Left ventricle myocardium inferior (tissue), 1 donor: ENCODE results near the gene SHISA8. TPM values are rescaled to one million over a fixed set of nuclear protein-coding genes. Genes with fewer than 3 reads are reported as not detected.
A peak's percentile ranks its signal among the peaks of the same experiment; 100 is the strongest.

Experiments used
- DNase-seq: peaks from one replicate; pipeline ENCODE4 v3.0.0-alpha.2; 2020
- H3K27ac ChIP-seq: fragments of 200-600 bp; replicated peaks from 2 replicates; pipeline ENCODE4 v1.8.0; 2021
- H3K27me3 ChIP-seq: fragments of 200-600 bp; 2 replicates; pipeline ENCODE4 v1.8.0; 2021; ENCODE audit warnings: low read depth
- H3K36me3 ChIP-seq: fragments of 200-600 bp; 2 replicates; pipeline ENCODE4 v1.8.0; 2021
- H3K4me1 ChIP-seq: fragments of 200-600 bp; 2 replicates; pipeline ENCODE4 v1.8.0; 2021
- H3K4me3 ChIP-seq: fragments of 200-600 bp; 2 replicates; pipeline ENCODE4 v1.8.0; 2021; ENCODE audit warnings: mild to moderate bottlenecking, moderate library complexity
- H3K9me3 ChIP-seq: fragments of 200-600 bp; replicated peaks from 2 replicates; pipeline ENCODE4 v1.8.0; 2021
- CTCF ChIP-seq: fragments of 200-600 bp; IDR thresholded peaks from 2 replicates; pipeline ENCODE4 v1.8.0; 2021; ENCODE audit warnings: antibody characterized with exemption, mild to moderate bottlenecking, borderline replicate concordance
- intact Hi-C: fragments of 100-400 bp; cut with micrococcal nuclease; formaldehyde crosslinking; loops from one replicate; pipeline ENCODE4 v1.11.0; 2022
- long read RNA-seq: library from polyadenylated mRNA; unstranded; transcript quantifications from one replicate; pipeline ENCODE4 v2.0.0, GENCODE V29; 2021
- total RNA-seq: library from RNA; stranded (reverse); fragmentation: NEBNext Ultra II Directional; extraction: Animal tissue kit (Norgen Biotek cat#: 25700); gene quantifications from one replicate; pipeline ENCODE4 v1.2.1, GENCODE V29; 2021
- donor health status: DM: no; HTN: yes; CAD: no; lungs with severe emphysema.

SHISA8 gene
- 2.2 TPM for total RNA-seq
- long read RNA-seq, partial matches to known transcripts: 6 of 11 reads
- long read RNA-seq, other reads (novel, unspliced or antisense): 5 of 11 reads

- intact Hi-C loops: no loop called here
- Histone ChIP-seq H3K36me3 (no peaks in the 10 kb centered on the region), H3K27me3 (peaks cover 100% of the 10 kb centered on the region), H3K4me1 (peaks cover 57% of the 10 kb centered on the region), H3K27ac (no peak within 1 kb of the TSS), H3K9me3 (no peaks in the 10 kb centered on the region), H3K4me3 (peak within 1 kb of the TSS; percentile 65)
- TF ChIP-seq CTCF: no peak
- peak; percentile 47 for DNase-seq
Measured at GRCh38 chr22:41915035-41915785, at the start of gene SHISA8. SHISA8 (minus strand) TSS chr22:41915074; CDS start chr22:41914667, 407 bp downstream.

DNA sequence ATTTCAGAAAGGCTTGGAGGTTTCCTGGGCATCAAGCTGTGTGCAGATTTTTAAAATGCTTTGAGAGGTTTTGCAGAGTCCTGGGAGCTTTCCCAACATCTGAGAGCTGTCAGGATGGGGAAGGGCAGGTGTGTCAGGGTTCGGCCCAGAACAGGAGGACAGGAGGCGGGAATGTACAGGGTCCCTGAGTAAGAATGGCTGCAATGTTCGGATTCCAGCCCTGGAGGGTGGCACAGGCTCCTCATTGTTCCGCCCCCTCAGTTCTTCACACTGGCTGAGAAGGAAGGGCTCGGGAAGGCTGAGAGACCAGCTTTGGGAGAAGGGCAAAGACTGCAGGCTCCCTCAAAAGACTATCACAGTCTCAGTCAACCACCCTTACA lies 49.2 kb upstream of the SHISA8 start:
- intact Hi-C loops: no loop called here
- no peak for TF ChIP-seq CTCF
- DNase-seq: no peak
- Histone ChIP-seq H3K4me1 (peaks cover 5% of the 10 kb centered on the region), H3K36me3 (no peaks in the 10 kb centered on the region), H3K9me3 (no peaks in the 10 kb centered on the region), H3K27ac (no peak overlapping the region), H3K4me3 (no peak overlapping the region), H3K27me3 (peaks cover 6% of the 10 kb centered on the region)

DNA sequence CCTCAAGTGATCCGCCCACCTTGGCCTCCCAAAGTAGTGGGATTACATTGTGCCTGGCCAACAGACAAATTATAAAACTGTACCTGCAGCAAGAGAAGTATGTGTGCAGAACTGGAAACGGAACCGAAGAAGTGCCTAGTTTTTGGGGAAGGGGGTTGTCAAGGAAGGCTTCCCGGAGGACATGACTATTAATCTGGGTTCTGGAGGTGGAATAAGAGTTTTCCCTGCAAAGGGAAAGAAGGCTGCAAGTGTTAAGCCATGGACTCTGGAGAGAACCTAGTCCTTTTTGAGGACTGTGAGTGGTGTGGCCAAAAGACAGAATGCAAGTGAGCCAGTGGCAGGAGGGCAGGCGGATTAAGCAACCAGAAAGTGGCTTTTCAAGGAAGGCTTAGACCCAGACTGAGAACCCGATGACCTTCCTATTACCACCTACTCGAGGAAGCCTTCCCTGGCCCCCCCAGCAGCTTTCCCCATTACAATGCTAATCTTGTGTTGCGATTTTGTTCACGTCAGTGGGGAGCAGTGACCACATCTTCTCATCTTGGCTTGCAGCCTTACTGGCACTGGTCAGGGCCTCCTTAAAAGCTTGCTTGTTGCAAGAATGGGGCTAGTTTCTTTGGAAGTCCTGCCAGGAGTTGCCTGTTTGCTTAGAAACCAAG lies 48.7 kb upstream of the SHISA8 start:
- Histone ChIP-seq H3K27me3 (peaks cover 1% of the 10 kb centered on the region), H3K36me3 (no peaks in the 10 kb centered on the region), H3K4me3 (no peak overlapping the region), H3K9me3 (no peaks in the 10 kb centered on the region), H3K27ac (no peak overlapping the region), H3K4me1 (peaks cover 5% of the 10 kb centered on the region)
- intact Hi-C loops: no loop called here
- DNase-seq: no peak
- no peak for TF ChIP-seq CTCF

DNA sequence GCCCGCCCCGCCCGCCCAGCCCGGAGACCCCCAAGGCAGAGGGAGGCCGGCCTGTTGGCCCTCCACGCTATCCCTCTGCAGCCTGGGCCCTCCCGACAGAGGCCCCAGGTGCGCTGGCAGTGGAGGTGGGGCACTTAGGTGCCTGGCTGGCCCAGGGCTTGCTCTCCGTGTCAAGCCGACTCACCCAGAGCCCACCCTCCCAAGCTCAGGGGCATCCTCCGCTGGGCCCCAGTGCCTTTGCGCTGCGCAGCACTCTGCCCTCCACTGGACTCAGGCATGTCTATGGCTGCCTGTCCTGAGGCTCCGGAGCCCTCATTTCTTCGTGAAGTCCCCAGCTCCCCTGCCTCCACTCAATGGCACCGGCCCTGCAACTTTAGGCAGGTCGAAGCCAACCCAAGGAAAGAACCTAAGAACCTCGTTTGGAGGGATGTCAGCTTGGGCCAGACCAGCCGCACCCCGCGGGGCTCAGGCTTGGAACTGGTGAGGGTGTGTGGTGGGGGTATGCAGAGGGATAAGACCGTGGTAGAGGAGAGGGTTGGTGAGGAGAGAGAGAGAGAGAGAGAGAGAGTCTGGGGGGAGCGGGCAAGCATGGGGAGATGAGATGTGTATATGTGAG lies 43.2 kb upstream of the SHISA8 start:
- H3K4me1 ChIP-seq: peaks cover 14% of the 10 kb centered on the region
- no peak for DNase-seq
- intact Hi-C loops: no loop called here
- no peak overlapping the region for H3K27ac ChIP-seq
- H3K27me3 ChIP-seq: peaks cover 29% of the 10 kb centered on the region
- H3K36me3 ChIP-seq: no peaks in the 10 kb centered on the region
- no peaks in the 10 kb centered on the region for H3K9me3 ChIP-seq
- peak overlapping the region; percentile 46 for H3K4me3 ChIP-seq
- peak; percentile 42 for TF ChIP-seq CTCF

DNA sequence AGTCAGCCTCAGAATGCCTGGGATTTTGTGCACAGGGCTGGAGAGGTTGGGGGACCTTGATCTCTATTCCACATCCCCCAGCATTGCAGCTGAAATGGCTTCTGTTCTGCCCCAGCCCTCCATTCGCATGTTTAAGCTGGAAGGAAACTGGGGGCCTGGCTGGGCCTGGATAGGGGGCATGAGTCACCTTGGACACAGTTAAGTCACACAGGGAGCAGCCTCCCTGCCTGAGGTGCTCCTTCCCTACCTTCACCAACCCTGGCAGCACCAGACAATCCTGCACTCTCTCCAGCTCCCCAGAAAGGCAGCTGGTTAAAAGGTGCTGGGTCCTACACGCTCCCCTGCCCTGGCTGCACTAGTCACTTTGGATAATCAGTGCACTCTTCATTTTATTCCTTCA lies 37.8 kb upstream of the SHISA8 start:
- DNase-seq: no peak
- H3K4me1 ChIP-seq: peaks cover 4% of the 10 kb centered on the region
- no peaks in the 10 kb centered on the region for H3K36me3 ChIP-seq
- intact Hi-C loops: no loop called here
- no peaks in the 10 kb centered on the region for H3K9me3 ChIP-seq
- peaks cover 39% of the 10 kb centered on the region for H3K27me3 ChIP-seq
- H3K4me3 ChIP-seq: no peak overlapping the region
- no peak overlapping the region for H3K27ac ChIP-seq
- no peak for TF ChIP-seq CTCF
